PC-3 (cell line): ENCODE results near the gene NEDD4L. TPM values are rescaled to one million over a fixed set of nuclear protein-coding genes. Genes with fewer than 3 reads are reported as not detected.

ENCODE experiments used
- ATAC-seq: fragments of 200-7000 bp; cut with Tn5 transposase; 2 replicates; pipeline ENCODE4 v1.9.1; 2020; ENCODE audit warnings: mild to moderate bottlenecking, moderate library complexity
- BruUV-seq: library from RNA; stranded (reverse); fragments of 400-500 nt; replicated peaks from 2 replicates; lab custom pipeline; 2021; lab: Mats Ljungman, UMichigan
- CTCF ChIA-PET: fragments of 300-600 bp; sonication (Branson Sonifier 250); formaldehyde crosslinking; loops from one replicate; lab custom pipeline; 2022; ENCODE audit warnings: antibody characterized with exemption; lab: Charles Lee
- POLR2A ChIA-PET: fragments of 300-600 bp; sonication (Branson Sonifier 250); formaldehyde crosslinking; loops from one replicate; lab custom pipeline; 2022; ENCODE audit warnings: antibody characterized with exemption; ENCODE audit not compliant: unreplicated experiment; lab: Charles Lee
- DNase-seq: peaks from one replicate; pipeline ENCODE4 v3.0.0-alpha.2; 2015
- H2AFZ ChIP-seq: fragments of 300-600 bp; sonication (generic); 2 replicates; pipeline ENCODE4 v1.6.0; 2016; ENCODE audit warnings: antibody characterized with exemption, low read length
- H3F3A ChIP-seq: fragments of 300-600 bp; sonication (generic); one replicate; pipeline ENCODE4 v1.6.0; 2017; ENCODE audit warnings: antibody characterized with exemption, low read length, control low read depth, mild to moderate bottlenecking; ENCODE audit not compliant: unreplicated experiment
- H3K27ac ChIP-seq: fragments of 300-600 bp; sonication (generic); 2 replicates; pipeline ENCODE4 v1.5.1; 2016; ENCODE audit warnings: mild to moderate bottlenecking, low read length
- H3K27me3 ChIP-seq: fragments of 300-600 bp; sonication (generic); 2 replicates; pipeline ENCODE4 v1.6.1; 2016; ENCODE audit warnings: low read length, mixed read lengths
- H3K36me3 ChIP-seq: fragments of 300-600 bp; sonication (generic); 2 replicates; pipeline ENCODE4 v1.6.1; 2016; ENCODE audit warnings: low read depth, mixed run types, low read length, mixed read lengths
- H3K4me1 ChIP-seq: fragments of 300-600 bp; sonication (generic); 2 replicates; pipeline ENCODE4 v1.5.1; 2016; ENCODE audit warnings: low read length; ENCODE audit not compliant: insufficient read depth
- H3K4me2 ChIP-seq: fragments of 300-600 bp; sonication (generic); 2 replicates; pipeline ENCODE4 v1.6.0; 2016; ENCODE audit warnings: low read length
- H3K4me3 ChIP-seq: fragments of 300-600 bp; sonication (generic); 2 replicates; pipeline ENCODE4 v1.5.1; 2016; ENCODE audit warnings: mild to moderate bottlenecking, low read length, mixed read lengths
- H3K79me2 ChIP-seq: fragments of 300-600 bp; sonication (generic); 2 replicates; pipeline ENCODE4 v1.6.1; 2017; ENCODE audit warnings: low read length, mixed read lengths
- H3K9ac ChIP-seq: fragments of 300-600 bp; sonication (generic); 2 replicates; pipeline ENCODE4 v1.6.0; 2016; ENCODE audit warnings: mild to moderate bottlenecking, low read length
- H3K9me2 ChIP-seq: fragments of 300-600 bp; sonication (generic); replicated peaks from 2 replicates; pipeline ENCODE4 v1.6.1; 2016; ENCODE audit warnings: mixed run types, low read length, mixed read lengths
- H3K9me3 ChIP-seq: fragments of 300-600 bp; sonication (generic); 2 replicates; pipeline ENCODE4 v1.6.1; 2016; ENCODE audit warnings: low read length, mixed read lengths
- H4K20me1 ChIP-seq: fragments of 300-600 bp; sonication (generic); 2 replicates; pipeline ENCODE4 v1.6.1; 2016; ENCODE audit warnings: low read length, mixed read lengths
- CTCF ChIP-seq: fragments of 300-600 bp; sonication (generic); conservative IDR thresholded peaks from 2 replicates; pipeline ENCODE4 v1.5.1; 2017; ENCODE audit warnings: antibody characterized with exemption, low read depth, mild to moderate bottlenecking, low read length
- EZH2 ChIP-seq: fragments of 300-600 bp; sonication (generic); IDR thresholded peaks from one replicate; pipeline ENCODE4 v1.6.1; 2017; ENCODE audit warnings: antibody characterized with exemption, mild to moderate bottlenecking, low read length; ENCODE audit not compliant: unreplicated experiment
- EZH2phosphoT487 ChIP-seq: fragments of 300-600 bp; sonication (generic); IDR thresholded peaks from 2 replicates; pipeline ENCODE4 v1.6.1; 2018; ENCODE audit warnings: mild to moderate bottlenecking, antibody characterized with exemption, low read length, borderline replicate concordance
- intact Hi-C: fragments of 100-400 bp; cut with micrococcal nuclease; formaldehyde crosslinking; loops from 2 replicates; pipeline ENCODE4 v1.9.0; 2023
- total RNA-seq: library from RNA; depleted of rRNA; stranded (reverse); fragments of >200 nt; gene quantifications from 2 replicates; pipeline ENCODE4 v1.2.3, GENCODE V29; 2014

Gene NEDD4L
- total RNA-seq, 1 experiment from 2014 or later, result 105 TPM

DNA sequence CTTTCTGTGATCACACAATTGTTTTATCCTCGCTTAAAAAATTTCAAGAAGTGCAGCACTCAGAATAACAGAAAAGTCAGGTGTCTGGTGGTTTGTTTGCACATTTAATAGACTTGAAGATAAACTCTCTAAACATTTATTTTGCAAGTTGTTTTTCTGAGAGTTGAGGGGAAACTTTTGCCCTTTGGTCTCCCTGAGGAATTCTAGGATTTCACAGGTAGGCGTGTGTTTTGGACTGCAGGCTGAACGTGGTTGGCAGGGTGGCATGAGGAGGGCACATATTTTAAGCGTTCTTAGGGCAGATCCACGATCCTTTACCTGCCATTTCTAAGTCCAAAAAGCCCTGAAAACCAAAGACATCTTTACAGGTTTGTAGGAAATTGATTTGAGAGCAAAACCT, 188.6 kb downstream of the NEDD4L start:
- Histone ChIP-seq H3F3A (no peaks in the 10 kb centered on the region), H3K36me3 (peaks cover 31% of the 10 kb centered on the region), H4K20me1 (peaks cover 32% of the 10 kb centered on the region), H3K27ac (no peak overlapping the region), H3K9ac (no peak overlapping the region), H3K4me3 (no peak overlapping the region), H3K4me1 (peaks cover 32% of the 10 kb centered on the region), H3K27me3 (no peaks in the 10 kb centered on the region), H2AFZ (no peak overlapping the region), H3K9me2 (no peaks in the 10 kb centered on the region), H3K4me2 (no peak overlapping the region), H3K9me3 (no peaks in the 10 kb centered on the region), H3K79me2 (peaks cover 92% of the 10 kb centered on the region)
- POLR2A ChIA-PET, result no interaction called here
- CTCF ChIA-PET, result no interaction called here
- no peak for TF ChIP-seq CTCF
- no peak for TF ChIP-seq EZH2
- no peak for TF ChIP-seq EZH2phosphoT487
- intact Hi-C loops, result no loop called here
- ATAC-seq (no peak), DNase-seq (no peak)
- no TSS peak for BruUV-seq

DNA sequence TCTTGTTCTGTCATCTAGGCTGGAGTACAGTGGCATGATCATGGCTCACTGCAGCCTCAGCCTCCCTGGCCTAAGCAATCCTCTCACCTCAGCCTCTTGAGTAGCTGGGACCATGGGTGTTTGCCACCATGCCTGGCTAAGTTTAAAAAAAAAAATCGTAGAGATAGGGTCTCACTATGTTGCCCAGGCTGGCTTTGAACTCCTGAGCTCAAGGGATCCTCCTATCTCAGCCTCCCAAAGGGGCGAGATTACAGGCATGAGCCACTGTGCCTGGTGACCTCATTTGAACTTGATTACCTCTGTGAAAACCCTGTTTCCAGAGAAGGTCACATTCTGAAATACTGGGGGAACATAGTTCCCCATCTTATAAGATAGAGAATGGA, 190.3 kb downstream of the NEDD4L start:
- ATAC-seq (no peak), DNase-seq (no peak)
- Histone ChIP-seq H3K4me3 (no peak overlapping the region), H3K9me3 (no peaks in the 10 kb centered on the region), H3K27me3 (no peaks in the 10 kb centered on the region), H3K36me3 (peaks cover 27% of the 10 kb centered on the region), H3F3A (no peaks in the 10 kb centered on the region), H3K79me2 (peaks cover 92% of the 10 kb centered on the region), H2AFZ (no peak overlapping the region), H3K27ac (no peak overlapping the region), H3K9ac (no peak overlapping the region), H3K9me2 (no peaks in the 10 kb centered on the region), H3K4me2 (no peak overlapping the region), H4K20me1 (peaks cover 27% of the 10 kb centered on the region), H3K4me1 (peaks cover 29% of the 10 kb centered on the region)
- intact Hi-C loops, result no loop called here
- ChIA-PET CTCF (no interaction called here), POLR2A (no interaction called here)
- TF ChIP-seq EZH2phosphoT487, result no peak
- no peak for TF ChIP-seq EZH2
- no peak for TF ChIP-seq CTCF
- BruUV-seq, result no TSS peak

- Histone ChIP-seq H3K4me1 (peaks cover 32% of the 10 kb centered on the region), H3K4me2 (0 out of 2 replicates have a peak overlapping the region, but pooled peaks have one; percentile 11), H3K79me2 (peaks cover 92% of the 10 kb centered on the region), H3K9ac (no peak overlapping the region), H3K27me3 (no peaks in the 10 kb centered on the region), H3F3A (no peaks in the 10 kb centered on the region), H3K36me3 (peaks cover 26% of the 10 kb centered on the region), H3K4me3 (no peak overlapping the region), H2AFZ (no peak overlapping the region), H3K27ac (peak overlapping the region; percentile 10; the same call in 1 of the 2 replicates), H3K9me3 (no peaks in the 10 kb centered on the region), H4K20me1 (peaks cover 32% of the 10 kb centered on the region), H3K9me2 (no peaks in the 10 kb centered on the region)
- peak; percentile 23 for DNase-seq
- POLR2A ChIA-PET, result no interaction called here
- peak; percentile 61 for ATAC-seq
- intact Hi-C loops, result no loop called here
- CTCF ChIA-PET, result no interaction called here
- no peak for TF ChIP-seq CTCF
- TF ChIP-seq EZH2, result no peak
- TF ChIP-seq EZH2phosphoT487, result no peak
- BruUV-seq, result no TSS peak
Observed at GRCh38 chr18:58235001-58235436, 191.0 kb downstream of the NEDD4L start.
